Ascending aorta (tissue), 2 donors: ENCODE data around the gene MYMK. TPM values are rescaled to one million over a fixed set of nuclear protein-coding genes. Genes with fewer than 3 reads are reported as not detected.

Source experiments
- DNase-seq, 2 donors: peaks; one replicate each; pipeline ENCODE4 v3.0.0-alpha.2; 2019; ENCODE audit warnings: low spot score in 2 of 2
- H3K27ac ChIP-seq, 2 donors: fragments of 200-600 bp; sonication (generic); one replicate each; pipeline ENCODE4 v1.5.1; 2016 to 2017; ENCODE audit warnings: mild to moderate bottlenecking in 1 of 2
- H3K27me3 ChIP-seq: fragments of 200-600 bp; sonication (generic); one replicate; pipeline ENCODE4 v1.5.1; 2017
- H3K36me3 ChIP-seq, 2 donors: fragments of 200-600 bp; sonication (generic); one replicate each; pipeline ENCODE4 v1.5.1; 2016
- H3K4me1 ChIP-seq, 2 donors: fragments of 200-600 bp; sonication (generic); one replicate each; pipeline ENCODE4 v1.5.1; 2016 to 2017; ENCODE audit warnings: mild to moderate bottlenecking in 1 of 2
- H3K4me3 ChIP-seq, 2 donors: fragments of 200-600 bp; sonication (generic); one replicate each; pipeline ENCODE4 v1.5.1; 2016 to 2017; ENCODE audit warnings: mild to moderate bottlenecking in 1 of 2
- H3K9me3 ChIP-seq, 2 donors: fragments of 200-600 bp; sonication (generic); one replicate each; pipeline ENCODE4 v1.5.1; 2016
- intact Hi-C: fragments of 100-400 bp; cut with DNase I; formaldehyde crosslinking; loops from one replicate; pipeline ENCODE4 v1.15.1; 2023
- total RNA-seq: library from RNA; depleted of rRNA; stranded (reverse); fragments of >200 nt; gene quantifications from one replicate; pipeline ENCODE4 v1.1.0, GENCODE V29; 2016
- TF ChIP-seq, protein P1 (sequence below), 3 experiments: fragments of 200-600 bp in 2 of 3; fragments of 450-650 bp in 1 of 3; sonication (generic) in 2 of 3; IDR thresholded peaks; one replicate each; pipeline ENCODE4 v1.5.1; 2016 to 2019; ENCODE audit warnings: antibody characterized with exemption in 3 of 3, mild to moderate bottlenecking in 1 of 3, moderate library complexity in 1 of 3

The MYMK gene
- total RNA-seq, 1 donor from 2014 or later: not detected

DNA sequence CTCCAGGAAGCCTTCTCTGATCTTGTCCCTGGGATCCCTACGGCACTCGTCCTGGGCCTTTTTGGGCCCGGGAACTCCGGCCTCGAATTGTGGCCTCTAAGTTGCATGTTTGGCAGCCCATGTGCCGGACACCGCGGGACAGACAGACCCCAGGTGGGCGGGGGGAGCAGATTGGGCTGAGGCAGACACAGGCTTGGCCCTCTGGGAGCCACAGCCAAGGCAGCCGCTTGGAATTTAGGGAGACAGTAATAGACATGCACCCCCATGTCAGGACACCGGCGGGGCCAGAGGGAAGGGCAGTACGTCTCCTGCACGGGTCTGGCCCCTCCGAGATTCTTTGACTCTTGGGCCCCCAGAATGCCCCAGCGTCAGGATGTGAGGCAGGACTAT lies 45.9 kb upstream of the MYMK start:
- H3K27ac ChIP-seq: no peak overlapping the region
- TF ChIP-seq, protein P1, sequence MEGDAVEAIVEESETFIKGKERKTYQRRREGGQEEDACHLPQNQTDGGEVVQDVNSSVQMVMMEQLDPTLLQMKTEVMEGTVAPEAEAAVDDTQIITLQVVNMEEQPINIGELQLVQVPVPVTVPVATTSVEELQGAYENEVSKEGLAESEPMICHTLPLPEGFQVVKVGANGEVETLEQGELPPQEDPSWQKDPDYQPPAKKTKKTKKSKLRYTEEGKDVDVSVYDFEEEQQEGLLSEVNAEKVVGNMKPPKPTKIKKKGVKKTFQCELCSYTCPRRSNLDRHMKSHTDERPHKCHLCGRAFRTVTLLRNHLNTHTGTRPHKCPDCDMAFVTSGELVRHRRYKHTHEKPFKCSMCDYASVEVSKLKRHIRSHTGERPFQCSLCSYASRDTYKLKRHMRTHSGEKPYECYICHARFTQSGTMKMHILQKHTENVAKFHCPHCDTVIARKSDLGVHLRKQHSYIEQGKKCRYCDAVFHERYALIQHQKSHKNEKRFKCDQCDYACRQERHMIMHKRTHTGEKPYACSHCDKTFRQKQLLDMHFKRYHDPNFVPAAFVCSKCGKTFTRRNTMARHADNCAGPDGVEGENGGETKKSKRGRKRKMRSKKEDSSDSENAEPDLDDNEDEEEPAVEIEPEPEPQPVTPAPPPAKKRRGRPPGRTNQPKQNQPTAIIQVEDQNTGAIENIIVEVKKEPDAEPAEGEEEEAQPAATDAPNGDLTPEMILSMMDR (IDR thresholded peaks at IDR 0.05): no peak
- H3K4me3 ChIP-seq: no peak overlapping the region
- no peaks in the 10 kb centered on the region for H3K36me3 ChIP-seq
- DNase-seq: no peak
- H3K4me1 ChIP-seq: peaks cover 9 to 20% of the 10 kb centered on the region in 2 donors
- H3K27me3 ChIP-seq: no peaks in the 10 kb centered on the region
- H3K9me3 ChIP-seq: no peaks in the 10 kb centered on the region
- intact Hi-C loops: no loop called here

DNA sequence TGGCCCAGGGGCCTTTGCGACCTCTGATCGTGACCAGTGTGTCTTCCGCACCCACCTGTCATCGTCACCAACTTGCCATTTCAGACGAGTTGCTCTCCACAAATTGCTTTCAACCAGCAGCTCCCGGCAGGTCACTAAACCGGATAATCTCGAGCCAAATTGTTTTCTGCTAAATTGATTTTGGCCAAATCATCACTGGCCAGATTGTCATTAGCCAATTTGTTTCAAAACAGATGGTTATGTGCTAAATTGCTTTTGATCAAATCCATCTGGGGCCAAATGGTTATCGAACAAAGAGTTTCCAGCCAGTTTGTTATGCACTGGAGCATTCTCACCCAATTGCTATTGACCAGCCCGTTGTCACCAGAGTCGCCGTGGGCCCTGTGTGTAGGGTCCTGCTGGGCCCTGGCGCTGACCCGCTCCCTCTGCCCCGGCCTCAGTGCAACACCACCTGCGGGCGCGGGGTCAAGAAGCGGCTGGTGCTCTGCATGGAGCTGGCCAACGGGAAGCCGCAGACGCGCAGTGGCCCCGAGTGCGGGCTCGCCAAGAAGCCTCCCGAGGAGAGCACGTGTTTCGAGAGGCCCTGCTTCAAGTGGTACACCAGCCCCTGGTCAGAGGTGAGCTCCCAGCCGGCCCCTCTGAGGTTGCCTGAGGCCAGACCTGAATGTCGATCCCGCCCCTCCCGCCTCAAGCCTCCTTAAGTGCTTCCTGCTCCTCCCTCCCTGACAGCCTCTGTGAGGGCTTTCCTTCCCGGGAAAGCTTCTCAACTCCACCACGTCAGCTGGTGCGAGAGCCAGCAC lies 45.3 kb upstream of the MYMK start:
- no peak overlapping the region for H3K4me3 ChIP-seq
- H3K4me1 ChIP-seq: peaks cover 12 to 25% of the 10 kb centered on the region in 2 donors
- TF ChIP-seq, protein P1 (IDR thresholded peaks at IDR 0.05): no peak
- no peak overlapping the region for H3K27ac ChIP-seq
- DNase-seq: no peak
- H3K36me3 ChIP-seq: no peaks in the 10 kb centered on the region
- no peaks in the 10 kb centered on the region for H3K9me3 ChIP-seq
- no peaks in the 10 kb centered on the region for H3K27me3 ChIP-seq
- intact Hi-C loops: no loop called here

DNA sequence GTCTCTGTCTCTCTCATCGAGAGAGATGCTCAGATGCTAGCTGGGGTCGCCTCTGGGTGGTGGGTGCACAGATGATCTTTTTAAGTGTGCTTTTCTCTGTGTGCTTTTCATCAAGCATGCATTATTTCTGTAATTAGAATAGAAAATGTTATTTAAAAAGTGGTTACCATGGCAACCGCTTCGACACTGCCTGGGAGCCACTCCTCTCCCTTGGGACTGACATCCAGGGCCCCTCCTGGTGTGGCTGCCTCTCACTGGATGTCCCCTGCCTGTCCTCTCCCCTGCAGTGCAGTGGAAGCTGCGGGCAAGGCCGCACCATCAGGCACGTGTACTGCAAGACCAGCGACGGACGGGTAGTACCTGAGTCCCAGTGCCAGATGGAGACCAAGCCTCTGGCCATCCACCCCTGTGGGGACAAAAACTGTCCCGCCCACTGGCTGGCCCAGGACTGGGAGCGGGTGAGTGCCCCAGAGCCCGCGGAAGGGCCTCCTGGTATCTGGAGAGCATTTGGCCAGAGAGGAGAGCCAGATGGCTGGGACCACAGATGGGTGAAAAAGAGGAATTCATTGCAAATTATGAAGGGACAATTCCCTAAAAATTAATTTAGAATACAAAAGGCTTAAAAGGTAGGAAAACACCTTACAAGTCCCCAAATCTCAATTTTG lies 44.5 kb upstream of the MYMK start:
- H3K4me1 ChIP-seq: peaks cover 16 to 29% of the 10 kb centered on the region in 2 donors
- intact Hi-C loops: no loop called here
- H3K27me3 ChIP-seq: no peaks in the 10 kb centered on the region
- no peak for DNase-seq
- H3K27ac ChIP-seq: no peak overlapping the region
- no peaks in the 10 kb centered on the region for H3K36me3 ChIP-seq
- no peak overlapping the region for H3K4me3 ChIP-seq
- H3K9me3 ChIP-seq: no peaks in the 10 kb centered on the region
- TF ChIP-seq, protein P1 (IDR thresholded peaks at IDR 0.05): no peak

DNA sequence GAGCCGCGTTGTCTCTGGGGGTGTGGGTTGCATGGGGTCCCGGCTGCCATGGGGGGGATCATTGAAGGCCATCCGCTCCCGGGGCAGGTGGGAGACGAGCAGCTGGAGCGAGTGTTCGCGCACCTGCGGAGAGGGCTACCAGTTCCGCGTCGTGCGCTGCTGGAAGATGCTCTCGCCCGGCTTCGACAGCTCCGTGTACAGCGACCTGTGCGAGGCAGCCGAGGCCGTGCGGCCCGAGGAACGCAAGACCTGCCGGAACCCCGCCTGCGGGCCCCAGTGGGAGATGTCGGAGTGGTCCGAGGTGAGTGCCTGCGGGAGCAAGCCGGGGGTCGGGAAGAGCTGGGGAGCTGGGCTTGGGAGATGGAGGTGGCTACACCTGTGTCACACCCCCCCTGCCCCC lies 43.4 kb upstream of the MYMK start:
- H3K36me3 ChIP-seq: no peaks in the 10 kb centered on the region
- H3K4me1 ChIP-seq: peaks cover 19 to 28% of the 10 kb centered on the region in 2 donors
- H3K27me3 ChIP-seq: no peaks in the 10 kb centered on the region
- no peak for DNase-seq
- no peak overlapping the region for H3K4me3 ChIP-seq
- H3K9me3 ChIP-seq: no peaks in the 10 kb centered on the region
- TF ChIP-seq, protein P1 (IDR thresholded peaks at IDR 0.05): no peak
- no peak overlapping the region for H3K27ac ChIP-seq
- intact Hi-C loops: no loop called here

DNA sequence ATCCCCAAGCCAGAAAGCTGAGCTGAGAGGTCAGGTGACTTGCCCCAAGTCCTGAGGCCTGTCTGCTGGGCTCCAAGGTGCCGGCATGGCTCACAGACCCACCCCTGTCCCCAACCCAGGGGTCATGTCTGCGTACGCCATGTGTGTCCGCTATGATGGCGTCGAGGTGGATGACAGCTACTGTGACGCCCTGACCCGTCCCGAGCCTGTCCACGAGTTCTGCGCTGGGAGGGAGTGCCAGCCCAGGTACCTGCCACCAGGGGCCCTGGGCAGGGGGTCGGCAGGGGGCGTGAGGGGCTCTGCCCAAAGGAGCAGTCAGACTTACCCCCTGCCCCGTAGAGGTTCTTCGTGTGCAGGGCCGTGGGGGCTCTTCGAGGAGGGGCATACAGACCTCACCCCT lies 42.1 kb upstream of the MYMK start:
- H3K27ac ChIP-seq: no peak overlapping the region
- intact Hi-C loops: no loop called here
- no peaks in the 10 kb centered on the region for H3K36me3 ChIP-seq
- H3K4me1 ChIP-seq: peaks cover 11 to 18% of the 10 kb centered on the region in 2 donors
- TF ChIP-seq, protein P1 (IDR thresholded peaks at IDR 0.05): no peak
- no peak for DNase-seq
- no peaks in the 10 kb centered on the region for H3K9me3 ChIP-seq
- no peak overlapping the region for H3K4me3 ChIP-seq
- H3K27me3 ChIP-seq: no peaks in the 10 kb centered on the region
